ENCODE results near the gene MEX3D.

MEX3D gene

GRCh38 chr19:1576242-1577089, 8.3 kb upstream of the MEX3D start:
- no peak for DNase-seq (ENCODE audit: low read depth, low spot score)
- H3K4me3 ChIP-seq (ENCODE audit: low read length), result no peak overlapping the region

DNA sequence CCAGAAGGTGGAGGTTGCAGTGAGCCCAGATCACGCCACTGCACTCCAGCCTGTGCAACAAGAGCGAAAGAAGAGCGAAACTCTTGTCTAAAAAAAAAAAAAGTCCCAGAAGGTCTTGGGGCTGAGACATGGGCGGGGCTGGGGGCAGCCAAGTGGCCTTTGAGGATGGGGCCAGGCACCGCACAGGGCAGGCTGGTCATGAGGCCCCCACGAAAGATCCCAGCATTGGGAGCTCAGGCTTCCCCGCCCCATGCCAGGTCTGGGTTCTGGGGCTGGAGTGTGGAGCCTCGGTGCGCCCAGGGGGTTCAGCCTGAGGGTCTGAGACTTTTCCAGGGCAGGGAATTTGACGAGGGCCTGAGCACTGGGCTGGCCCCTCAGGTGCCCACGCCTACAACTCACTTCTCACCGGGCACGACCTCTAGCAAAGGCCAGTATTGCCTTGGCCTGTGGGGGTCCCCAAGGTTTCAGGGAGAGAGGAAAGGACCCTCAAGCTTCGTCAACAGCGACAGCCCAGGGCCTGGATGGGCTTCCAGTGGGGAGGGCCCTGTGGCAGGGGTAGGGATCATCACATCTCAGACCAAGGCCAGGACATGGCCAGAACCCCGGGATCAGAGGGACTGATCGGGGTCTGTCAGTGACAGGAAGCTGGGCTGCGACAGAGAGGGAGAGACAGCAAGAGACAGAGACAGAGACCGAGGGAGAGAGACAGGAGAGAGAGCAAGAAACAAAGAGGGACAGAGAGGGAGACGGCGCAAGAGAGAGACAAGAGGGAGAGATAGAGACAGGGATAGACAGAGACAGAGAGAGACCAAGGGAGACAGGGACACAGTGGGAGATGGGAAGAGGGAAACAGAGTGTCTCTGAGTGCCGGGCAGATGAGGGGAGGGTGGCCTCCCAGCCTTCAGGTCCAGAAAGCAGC, 7.5 kb upstream of the MEX3D start:
- DNase-seq (ENCODE audit: low read depth, low spot score), result no peak
- H3K4me3 ChIP-seq (ENCODE audit: low read length), result no peak overlapping the region

DNA sequence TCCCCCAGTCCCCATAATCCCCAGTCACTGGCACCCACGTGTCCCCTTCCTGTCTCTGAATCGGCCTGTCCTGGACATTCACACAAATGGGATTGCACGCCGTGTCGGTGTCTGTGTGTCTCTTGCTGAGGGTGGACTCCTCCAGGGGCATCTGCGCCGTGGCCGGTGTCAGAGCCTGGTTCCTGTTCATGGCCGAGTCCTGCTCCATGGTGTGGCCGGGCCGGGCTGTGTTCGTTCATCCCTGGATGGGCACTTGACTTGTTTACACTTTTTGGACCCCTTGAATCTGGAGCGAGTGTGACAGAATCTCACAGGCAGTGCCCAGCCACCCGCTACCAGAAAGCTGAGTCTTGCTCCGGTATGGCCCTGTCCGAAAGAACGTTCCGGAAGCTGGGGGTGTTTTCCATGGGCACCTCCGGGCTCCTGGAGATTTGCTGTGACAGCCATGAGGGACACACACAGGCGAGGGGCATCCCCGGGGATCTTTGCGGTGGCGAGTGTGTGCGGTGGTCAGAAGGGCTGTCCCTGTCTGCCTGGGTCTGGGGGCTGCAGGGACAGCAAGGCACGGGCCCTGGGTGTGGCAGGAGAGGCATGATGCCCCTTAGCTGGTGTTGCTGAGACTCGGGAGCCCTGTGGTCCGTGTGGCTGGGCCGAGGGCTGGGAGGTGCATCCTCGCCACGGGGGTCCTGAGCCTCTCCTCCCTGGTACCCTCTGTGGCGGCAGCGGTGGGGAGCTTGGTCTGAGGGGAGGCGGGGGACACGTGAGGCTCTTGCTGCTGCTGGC, 6.4 kb upstream of the MEX3D start:
- DNase-seq (ENCODE audit: low read depth, low spot score), result no peak
- no peak overlapping the region for H3K4me3 ChIP-seq (ENCODE audit: low read length)

DNA sequence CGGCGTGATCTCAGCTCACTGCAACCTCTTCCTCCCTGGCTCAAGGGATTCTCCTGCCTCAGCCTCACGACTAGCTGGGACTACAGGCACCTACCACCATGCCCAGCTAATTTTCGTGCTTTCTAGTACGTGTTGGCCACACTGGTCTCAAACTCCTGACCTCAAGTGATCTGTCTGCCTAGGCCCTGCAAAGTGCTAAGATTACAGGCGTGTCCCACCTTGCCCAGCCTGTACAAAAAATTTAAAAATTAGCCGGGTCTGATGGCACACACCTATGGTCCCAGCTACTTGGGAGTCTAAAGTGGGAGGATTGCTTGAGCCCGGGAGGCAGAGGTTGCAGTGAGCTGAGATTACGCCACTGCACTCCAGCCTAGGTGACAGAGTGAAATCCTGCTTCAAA, 4.7 kb upstream of the MEX3D start:
- no peak for DNase-seq (ENCODE audit: low read depth, low spot score)
- no peak overlapping the region for H3K4me3 ChIP-seq (ENCODE audit: low read length)

DNA sequence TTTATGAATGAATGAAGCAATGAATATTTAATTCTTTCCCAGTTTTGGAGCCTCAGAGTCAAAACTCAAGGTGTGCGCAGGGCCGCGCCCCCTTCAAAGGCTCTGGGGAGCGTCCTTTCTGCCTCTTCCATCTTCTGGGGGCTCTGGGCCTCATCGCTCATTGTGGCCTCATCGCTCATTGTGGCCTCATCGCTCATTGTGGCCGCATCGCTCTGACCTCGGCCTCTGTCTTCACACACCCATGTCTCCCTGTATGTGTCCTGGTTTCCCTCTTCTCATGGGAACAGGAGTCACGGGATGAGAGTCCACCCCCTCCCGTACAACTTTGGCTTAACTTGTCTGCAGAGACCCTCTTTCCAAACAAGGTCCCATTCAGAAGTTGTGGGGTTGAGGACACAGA, 3.2 kb upstream of the MEX3D start:
- no peak overlapping the region for H3K4me3 ChIP-seq (ENCODE audit: low read length)
- DNase-seq (ENCODE audit: low read depth, low spot score), result no peak

DNA sequence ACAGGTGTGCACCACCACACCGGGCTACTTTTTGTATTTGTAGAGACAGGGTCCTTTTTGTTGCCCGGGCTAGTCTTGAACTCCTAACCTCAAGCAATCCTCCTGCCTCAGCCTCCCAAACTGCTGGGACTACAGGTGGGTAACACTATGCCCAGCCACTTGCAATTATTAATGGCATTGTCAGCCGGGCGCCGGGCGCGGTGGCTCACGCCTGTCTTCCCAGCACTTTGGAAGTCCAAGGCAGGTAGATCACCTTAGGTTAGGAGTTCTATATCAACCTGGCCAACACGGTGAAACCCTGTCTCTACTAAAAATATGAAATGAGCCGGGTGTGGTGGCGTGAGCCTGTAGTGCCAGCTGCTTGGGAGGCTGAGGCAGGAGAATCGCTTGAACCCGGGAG, 2.7 kb upstream of the MEX3D start:
- DNase-seq (ENCODE audit: low read depth, low spot score), result no peak
- no peak overlapping the region for H3K4me3 ChIP-seq (ENCODE audit: low read length)

DNA sequence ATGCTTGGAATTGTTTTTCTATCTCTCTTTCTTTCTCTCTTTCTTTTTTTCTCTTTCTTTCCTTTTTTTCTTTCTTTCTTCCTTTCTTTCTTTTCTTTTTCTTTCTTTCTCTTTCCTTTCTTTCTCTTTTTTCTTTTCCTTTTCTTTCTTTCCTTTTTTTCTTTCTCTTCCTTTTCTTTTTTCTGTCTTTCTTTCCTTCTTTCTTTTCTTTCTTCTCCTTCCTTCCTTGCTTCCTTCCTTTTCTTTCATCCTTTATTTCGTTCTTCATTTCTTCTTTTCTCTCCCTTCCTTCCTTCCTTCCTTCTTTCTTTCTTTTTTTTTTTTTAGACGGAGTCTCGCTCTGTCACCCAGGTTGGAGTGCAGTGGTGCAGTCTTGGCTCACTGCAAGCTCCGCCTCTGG, 1.9 kb upstream of the MEX3D start:
- no peak overlapping the region for H3K4me3 ChIP-seq (ENCODE audit: low read length)
- DNase-seq (ENCODE audit: low read depth, low spot score), result no peak

- no peak overlapping the region for H3K4me3 ChIP-seq (ENCODE audit: low read length)
Observed at GRCh38 chr19:1567848-1568227, 287 bp downstream of the MEX3D start.

DNA sequence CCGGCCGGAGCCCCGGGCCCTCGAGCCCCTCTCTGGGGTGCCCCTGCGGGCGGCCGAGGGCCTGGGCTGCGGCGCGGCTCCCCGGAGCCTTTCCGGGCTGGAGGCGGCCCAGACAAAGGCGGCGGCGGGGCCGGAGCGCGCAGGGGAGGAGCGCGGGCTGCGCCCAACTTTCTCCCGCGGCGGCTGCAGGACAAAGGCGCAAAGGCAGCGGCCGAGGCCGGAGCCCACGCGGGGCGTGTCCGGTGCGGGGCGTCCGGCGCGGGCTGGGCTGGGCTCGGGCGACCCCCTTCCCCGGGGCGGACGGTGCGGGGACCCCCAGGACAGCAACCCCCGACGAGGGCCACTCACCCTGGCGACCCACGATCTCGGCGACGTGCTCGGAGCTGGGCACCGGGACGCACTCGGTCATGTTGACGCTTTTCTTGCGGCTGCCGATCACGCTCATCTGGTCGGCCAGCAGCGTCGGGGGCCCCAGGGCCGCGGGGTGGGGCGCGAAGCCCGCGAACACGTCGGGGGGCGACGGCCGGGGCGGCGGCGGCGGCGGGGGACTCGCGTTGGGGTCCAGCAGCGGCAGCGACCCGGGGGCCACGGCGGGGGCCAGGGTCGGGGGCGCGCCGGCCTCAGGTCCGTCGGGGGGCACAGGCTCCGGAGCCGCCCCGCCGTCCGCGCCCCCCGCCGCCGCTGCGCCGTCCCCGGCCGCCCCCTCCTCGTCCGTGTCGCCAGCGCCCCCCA, 843 bp downstream of the MEX3D start:
- H3K4me3 ChIP-seq (ENCODE audit: low read length), result peak overlapping the region; percentile 27
- DNase-seq (ENCODE audit: low read depth, low spot score), result no peak

More at GRCh38 chr19:1567848-1568227, 287 bp downstream of the MEX3D start:
- no peak for DNase-seq (ENCODE audit: low read depth, low spot score)

DNA sequence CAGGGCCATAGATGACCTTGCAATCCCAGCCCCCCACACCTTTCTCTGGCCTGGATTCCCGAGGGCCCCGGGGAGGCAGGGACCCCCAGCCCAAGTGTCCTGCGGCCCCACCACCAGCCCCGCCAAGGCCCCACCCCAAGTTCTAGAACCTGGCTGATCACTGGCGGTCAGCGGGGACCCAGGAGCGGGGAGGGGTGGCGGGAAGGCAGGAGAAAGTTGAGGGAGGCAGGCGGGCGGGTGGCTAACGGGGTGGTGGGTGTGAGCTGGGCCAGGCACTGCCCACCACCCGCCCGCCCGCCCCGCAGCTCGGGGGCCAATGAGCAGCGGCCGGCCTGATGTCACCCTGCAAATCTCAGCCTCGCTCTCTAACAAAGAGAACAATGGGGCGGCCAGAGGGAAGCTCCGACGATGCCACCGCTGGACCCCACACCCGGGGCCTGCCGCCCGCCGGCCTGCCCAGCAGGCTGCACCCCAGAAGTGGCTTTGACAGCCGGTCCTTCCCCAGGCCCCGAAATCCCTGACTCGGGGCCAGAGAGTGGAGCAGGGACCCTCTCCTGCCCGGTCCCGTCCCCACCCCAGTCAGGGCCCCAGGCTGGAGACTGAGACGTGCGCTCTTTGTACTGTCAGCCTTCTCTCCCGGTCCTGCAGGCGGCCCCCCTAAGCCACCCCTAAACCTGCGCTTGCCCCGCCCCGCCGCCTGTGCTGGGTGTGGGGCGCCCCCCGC, 1.6 kb downstream of the MEX3D start:
- DNase-seq (ENCODE audit: low read depth, low spot score), result no peak
- H3K4me3 ChIP-seq (ENCODE audit: low read length), result no peak overlapping the region

DNA sequence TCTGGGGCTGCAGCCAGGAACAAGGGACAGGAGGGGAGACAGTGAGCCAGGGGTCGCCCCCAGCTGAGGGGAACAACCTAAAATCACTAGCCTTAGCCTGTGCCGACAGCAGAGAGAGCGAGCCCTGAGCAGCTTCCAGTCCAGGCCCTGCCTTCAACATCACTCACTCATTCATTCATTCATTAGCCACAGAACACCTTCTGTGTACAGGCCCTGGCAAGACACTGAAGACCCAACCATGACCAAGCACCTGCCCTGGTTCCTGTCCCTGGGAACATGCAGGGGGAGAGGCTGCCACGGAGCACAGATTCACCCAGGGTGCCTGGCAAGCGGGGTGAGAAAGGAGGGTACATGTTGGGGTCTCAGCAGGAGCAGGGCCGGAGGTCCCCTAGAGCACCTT, 4.9 kb downstream of the MEX3D start:
- no peak for DNase-seq (ENCODE audit: low read depth, low spot score)
- no peak overlapping the region for H3K4me3 ChIP-seq (ENCODE audit: low read length)

DNA sequence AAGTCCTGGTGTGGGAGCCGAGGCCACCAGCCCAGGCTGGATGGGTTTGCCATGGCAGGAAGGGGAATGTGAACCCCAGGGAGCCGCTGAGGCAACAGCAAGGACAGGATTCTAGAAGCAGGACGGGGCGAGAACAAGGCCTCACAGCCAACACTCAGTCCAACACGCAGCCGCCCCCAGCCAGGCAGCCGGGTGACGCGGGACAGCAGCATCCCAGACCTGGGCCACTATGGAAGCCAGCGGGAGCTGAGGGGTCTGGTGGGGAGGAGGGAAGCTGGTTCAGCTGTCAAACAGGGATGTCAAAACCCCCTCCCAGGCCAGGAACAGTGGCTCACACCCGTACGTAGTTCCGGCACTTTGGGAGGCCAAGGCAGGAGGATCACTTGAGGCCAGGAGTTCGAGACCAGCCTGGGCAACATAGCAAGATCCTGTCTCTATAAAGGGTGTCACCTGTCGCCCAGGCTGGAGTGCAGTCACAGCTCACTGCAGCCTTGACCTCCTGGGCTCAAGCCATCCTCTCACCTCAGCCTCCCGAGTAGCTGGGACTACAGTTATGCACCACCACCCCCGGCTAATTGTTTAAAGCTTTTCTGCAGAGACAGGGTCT, 6.8 kb downstream of the MEX3D start:
- H3K4me3 ChIP-seq (ENCODE audit: low read length), result no peak overlapping the region
- no peak for DNase-seq (ENCODE audit: low read depth, low spot score)

DNA sequence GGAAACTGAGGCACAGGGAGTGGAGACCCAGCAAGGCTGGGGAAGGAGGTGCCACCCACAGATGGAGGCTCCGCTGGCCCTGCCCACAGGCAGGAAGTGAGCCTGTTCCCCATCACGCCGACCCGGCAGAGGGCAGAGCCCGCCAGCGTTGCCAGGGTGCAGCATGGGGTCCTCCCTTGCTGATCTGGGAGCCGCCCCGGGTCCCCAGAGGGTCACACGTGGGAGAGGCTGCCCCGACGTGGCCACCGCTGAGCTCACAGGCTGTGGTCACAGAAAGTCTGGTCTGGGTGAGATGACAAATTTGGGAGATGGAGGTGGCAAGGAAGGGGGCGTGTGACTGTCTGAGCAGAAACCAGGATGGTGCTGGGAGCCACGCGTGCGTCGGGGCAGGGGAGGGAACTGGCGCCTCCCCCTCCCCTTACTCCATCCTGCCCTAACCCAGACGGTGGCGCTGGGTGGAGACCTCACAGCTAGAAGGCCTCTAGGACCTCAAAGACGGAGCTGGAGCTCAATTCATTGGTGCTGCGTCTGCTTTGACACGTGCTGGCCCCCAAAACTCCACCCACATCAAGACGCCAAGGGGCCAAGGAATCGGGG, 7.7 kb downstream of the MEX3D start:
- no peak overlapping the region for H3K4me3 ChIP-seq (ENCODE audit: low read length)
- DNase-seq (ENCODE audit: low read depth, low spot score), result no peak

- no peak overlapping the region for H3K4me3 ChIP-seq (ENCODE audit: low read length)
- no peak for DNase-seq (ENCODE audit: low read depth, low spot score)
Observed at GRCh38 chr19:1558552-1558951, 9.6 kb downstream of the MEX3D start.

GRCh38 chr19:1556390-1557070, 11.6 kb downstream of the MEX3D start:
- DNase-seq (ENCODE audit: low read depth, low spot score), result no peak
- no peak overlapping the region for H3K4me3 ChIP-seq (ENCODE audit: low read length)

DNA sequence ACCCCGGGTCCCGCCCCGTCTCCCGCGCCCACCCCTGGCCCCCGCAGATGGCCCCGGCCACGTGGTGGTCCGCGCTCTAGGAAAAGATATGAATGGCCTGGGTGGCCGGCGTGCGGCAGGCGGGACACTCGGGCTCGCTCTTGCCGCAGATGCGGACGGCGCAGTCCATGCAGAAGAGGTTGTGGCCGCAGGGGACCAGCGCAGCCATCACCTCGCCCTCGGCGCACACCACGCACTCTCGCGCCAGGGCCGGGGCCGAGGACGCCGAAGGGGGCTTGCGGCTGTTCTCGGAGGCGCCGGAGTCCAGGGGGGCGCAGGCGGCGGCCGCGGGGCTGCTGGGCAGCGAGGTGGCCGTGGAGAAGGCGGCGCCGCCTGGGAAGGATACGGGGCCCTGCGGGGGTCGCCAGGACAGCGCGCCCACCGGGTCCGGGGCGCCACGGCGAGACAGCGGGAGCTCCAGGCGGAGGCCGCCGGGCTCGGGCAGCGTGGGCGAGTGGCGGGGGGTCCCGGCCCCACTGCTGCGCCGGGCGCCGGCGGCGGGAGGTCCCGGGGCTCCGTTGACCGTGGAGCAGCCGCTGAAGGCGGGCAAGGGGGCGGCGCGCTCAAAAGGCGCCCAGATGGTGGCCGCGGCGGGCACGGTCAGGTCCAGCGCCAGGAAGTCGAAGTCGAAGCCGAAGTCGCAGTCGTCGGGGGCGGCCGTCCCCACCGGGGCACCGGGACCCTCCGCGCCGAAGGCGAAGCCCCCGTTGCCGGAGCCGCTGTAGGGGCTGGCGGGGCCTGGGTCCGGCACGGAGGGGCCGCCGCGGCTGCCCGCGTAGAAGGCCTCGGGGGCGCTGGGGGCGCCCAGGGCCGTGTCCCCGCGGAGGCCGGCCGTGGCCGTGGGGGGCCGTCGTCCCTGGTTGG, 12.4 kb downstream of the MEX3D start:
- no peak overlapping the region for H3K4me3 ChIP-seq (ENCODE audit: low read length)
- DNase-seq (ENCODE audit: low read depth, low spot score), result no peak

Data from Jurkat, Clone E6-1 (cell line).